Duodenal mucosa (tissue), 2 donors: ENCODE measurements around the gene CLDN9.

ENCODE experiments used
- H3K27ac ChIP-seq: one replicate; pipeline ENCODE4 v1.7.0; 2013; ENCODE audit warnings: low read depth, low read length
- H3K27me3 ChIP-seq, 2 donors: one replicate each; pipeline ENCODE4 v1.7.0; 2013; ENCODE audit warnings: low read length in 2 of 2, control low read depth in 1 of 2; ENCODE audit not compliant: insufficient read depth in 2 of 2, control insufficient read depth in 1 of 2
- H3K36me3 ChIP-seq, 2 donors: one replicate each; pipeline ENCODE4 v1.7.0; 2013; ENCODE audit warnings: low read length in 2 of 2, control low read depth in 1 of 2; ENCODE audit not compliant: insufficient read depth in 2 of 2, control insufficient read depth in 1 of 2
- H3K4me1 ChIP-seq, 2 donors: one replicate each; pipeline ENCODE4 v1.7.0; 2013; ENCODE audit warnings: low read length in 2 of 2, control low read depth in 1 of 2; ENCODE audit not compliant: insufficient read depth in 2 of 2, control insufficient read depth in 1 of 2
- H3K4me3 ChIP-seq, 2 donors: one replicate each; pipeline ENCODE4 v1.7.0; 2013; ENCODE audit warnings: low read length in 2 of 2, low read depth in 1 of 2
- H3K9ac ChIP-seq, 2 donors: one replicate each; pipeline ENCODE4 v1.7.0; 2013; ENCODE audit warnings: low read length in 2 of 2, low read depth in 1 of 2
- H3K9me3 ChIP-seq, 2 donors: one replicate each; pipeline ENCODE4 v1.7.0; 2013; ENCODE audit warnings: low read length in 2 of 2, control low read depth in 1 of 2; ENCODE audit not compliant: control insufficient read depth in 1 of 2

Gene CLDN9

GRCh38 chr16:2996298-2996697 lies 16.4 kb upstream of the CLDN9 start:
- H3K4me3 ChIP-seq = no peak overlapping the region
- no peaks in the 10 kb centered on the region for H3K27me3 ChIP-seq
- H3K9ac ChIP-seq = no peak overlapping the region
- H3K36me3 ChIP-seq = no peaks in the 10 kb centered on the region
- H3K9me3 ChIP-seq = no peaks in the 10 kb centered on the region
- no peaks in the 10 kb centered on the region for H3K4me1 ChIP-seq
- H3K27ac ChIP-seq = no peak overlapping the region

GRCh38 chr16:2999929-3000328 lies 12.8 kb upstream of the CLDN9 start:
- no peak overlapping the region for H3K4me3 ChIP-seq
- no peaks in the 10 kb centered on the region for H3K36me3 ChIP-seq
- H3K27me3 ChIP-seq = no peaks in the 10 kb centered on the region
- H3K9me3 ChIP-seq = no peaks in the 10 kb centered on the region
- H3K9ac ChIP-seq = no peak overlapping the region
- peaks cover 0 to 4% of the 10 kb centered on the region in 2 donors for H3K4me1 ChIP-seq
- H3K27ac ChIP-seq = no peak overlapping the region

DNA sequence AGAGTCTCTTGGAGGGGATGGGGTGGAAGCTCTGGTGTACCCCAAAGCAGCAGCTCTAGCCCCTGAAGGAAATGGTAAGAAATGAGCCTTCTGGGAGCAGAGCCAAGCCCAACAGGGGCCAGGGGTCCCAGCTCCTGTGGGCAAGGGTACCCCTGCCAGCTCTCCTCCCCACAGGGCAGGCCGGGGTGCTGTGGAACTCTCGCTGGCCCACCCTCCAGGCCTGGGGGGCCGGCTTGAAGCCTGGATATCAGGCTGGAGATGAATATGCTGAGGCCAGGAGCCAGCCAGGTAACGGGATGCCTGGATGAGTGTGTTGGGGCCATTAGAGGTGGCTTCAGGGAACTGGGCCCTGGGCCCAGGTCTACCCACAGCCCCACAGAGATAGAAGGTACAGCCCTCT lies 12.2 kb upstream of the CLDN9 start:
- Histone ChIP-seq H3K4me3 (no peak overlapping the region), H3K27ac (no peak overlapping the region), H3K4me1 (peaks cover 0 to 4% of the 10 kb centered on the region in 2 donors), H3K9ac (no peak overlapping the region), H3K9me3 (no peaks in the 10 kb centered on the region), H3K36me3 (no peaks in the 10 kb centered on the region), H3K27me3 (no peaks in the 10 kb centered on the region)

- Histone ChIP-seq H3K4me1 (peaks cover 0 to 10% of the 10 kb centered on the region in 2 donors), H3K9ac (no peak overlapping the region), H3K36me3 (no peaks in the 10 kb centered on the region), H3K27me3 (no peaks in the 10 kb centered on the region), H3K4me3 (no peak overlapping the region), H3K9me3 (no peaks in the 10 kb centered on the region), H3K27ac (no peak overlapping the region)
Measured at GRCh38 chr16:3001316-3001715, 11.4 kb upstream of the CLDN9 start.

- Histone ChIP-seq H3K9ac (no peak overlapping the region), H3K4me3 (no peak overlapping the region), H3K9me3 (no peaks in the 10 kb centered on the region), H3K36me3 (no peaks in the 10 kb centered on the region), H3K27ac (no peak overlapping the region), H3K27me3 (no peaks in the 10 kb centered on the region), H3K4me1 (peaks cover 24 to 32% of the 10 kb centered on the region in 2 donors)
Measured at GRCh38 chr16:3003582-3004270, 9.0 kb upstream of the CLDN9 start.

GRCh38 chr16:3004319-3004718 lies 8.4 kb upstream of the CLDN9 start:
- H3K27me3 ChIP-seq = no peaks in the 10 kb centered on the region
- no peak overlapping the region for H3K9ac ChIP-seq
- H3K27ac ChIP-seq = no peak overlapping the region

DNA sequence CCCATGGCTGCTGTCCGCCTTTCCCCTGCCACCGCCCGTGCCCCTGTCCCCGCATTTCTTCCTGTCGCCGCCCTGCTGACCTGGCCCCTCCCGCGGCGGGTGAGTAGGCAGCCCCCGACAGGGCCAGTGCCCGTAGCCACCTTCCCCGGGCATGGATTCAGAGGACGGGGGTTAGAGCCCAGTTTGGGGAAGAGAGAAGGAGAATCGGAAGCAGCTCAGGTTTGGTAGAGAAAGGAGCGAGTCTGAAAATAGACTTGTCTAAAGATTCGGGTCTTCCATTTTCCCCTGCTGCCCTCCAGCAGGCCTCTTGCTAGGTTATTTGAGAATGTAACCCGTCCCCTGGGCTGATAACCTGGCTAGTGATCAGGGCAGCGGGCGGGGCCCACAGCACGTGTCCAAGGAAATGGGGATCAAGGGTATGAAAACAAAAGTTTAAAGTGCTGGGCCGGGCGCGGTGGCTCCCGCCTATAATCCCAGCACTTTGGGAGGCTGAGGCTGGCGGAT lies 7.9 kb upstream of the CLDN9 start:
- peak overlapping the region; percentile 59 to 72 for H3K4me3 ChIP-seq
- H3K9ac ChIP-seq = peak overlapping the region; percentile 65 to 74

More at GRCh38 chr16:3004319-3004718, 8.4 kb upstream of the CLDN9 start:
- Histone ChIP-seq H3K4me3 (no peak overlapping the region), H3K4me1 (peaks cover 25 to 38% of the 10 kb centered on the region in 2 donors), H3K9me3 (no peaks in the 10 kb centered on the region), H3K36me3 (no peaks in the 10 kb centered on the region)

DNA sequence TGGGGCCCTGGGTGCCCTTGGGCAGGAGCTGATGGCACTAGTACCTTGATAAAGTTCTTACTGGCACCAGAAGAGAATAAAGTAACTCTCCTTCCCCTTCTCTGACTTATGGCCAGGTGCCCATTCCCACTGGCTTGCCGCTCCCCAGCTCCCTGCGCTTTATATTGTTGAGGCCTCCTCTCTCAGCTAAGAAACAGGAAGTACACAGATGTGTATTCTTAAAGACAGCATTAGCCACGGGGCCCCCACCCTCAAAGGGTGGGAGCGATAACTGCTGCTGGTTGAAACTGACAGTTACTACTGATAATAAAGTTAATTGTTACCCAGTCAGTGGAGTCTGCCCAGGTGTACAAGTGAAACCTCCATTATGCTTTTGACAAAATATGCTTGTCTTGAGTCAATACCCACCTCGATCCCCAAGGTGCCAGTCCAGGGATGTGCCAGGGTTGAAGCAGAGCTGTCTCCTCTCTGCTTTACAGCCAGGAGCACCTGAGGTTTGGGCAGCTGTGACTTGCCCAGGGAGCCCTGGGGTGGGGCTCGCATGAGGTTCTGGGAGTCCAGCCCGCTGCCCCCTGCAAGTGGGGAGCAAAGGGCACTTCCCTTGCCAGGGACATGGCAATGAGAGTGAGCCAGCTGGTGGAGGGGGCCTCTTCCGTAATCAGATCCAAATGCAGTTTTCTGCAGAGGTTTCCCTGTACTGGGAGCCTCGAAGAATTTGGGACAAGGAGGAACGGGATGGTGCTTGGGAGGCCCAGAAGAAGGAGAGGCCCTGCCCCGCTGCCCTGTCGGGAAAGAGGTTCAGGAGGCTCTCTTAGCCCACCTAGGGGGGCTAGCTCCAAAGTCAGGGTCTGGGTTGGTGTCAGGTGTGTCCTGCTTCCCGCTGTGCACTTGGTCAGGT lies 5.4 kb upstream of the CLDN9 start:
- H3K9ac ChIP-seq = peak overlapping the region; percentile 63 to 65
- H3K27ac ChIP-seq = peak overlapping the region; percentile 80
- H3K27me3 ChIP-seq = no peaks in the 10 kb centered on the region
- no peaks in the 10 kb centered on the region for H3K36me3 ChIP-seq
- H3K9me3 ChIP-seq = no peaks in the 10 kb centered on the region
- H3K4me1 ChIP-seq = peaks cover 32 to 48% of the 10 kb centered on the region in 2 donors
- H3K4me3 ChIP-seq = peak overlapping the region; percentile 38 to 57

More for the DNA sequence above, 7.9 kb upstream of the CLDN9 start:
- H3K4me1 ChIP-seq = peaks cover 25 to 41% of the 10 kb centered on the region in 2 donors
- peak overlapping the region; percentile 71 for H3K27ac ChIP-seq
- no peaks in the 10 kb centered on the region for H3K9me3 ChIP-seq
- H3K27me3 ChIP-seq = no peaks in the 10 kb centered on the region
- no peaks in the 10 kb centered on the region for H3K36me3 ChIP-seq

DNA sequence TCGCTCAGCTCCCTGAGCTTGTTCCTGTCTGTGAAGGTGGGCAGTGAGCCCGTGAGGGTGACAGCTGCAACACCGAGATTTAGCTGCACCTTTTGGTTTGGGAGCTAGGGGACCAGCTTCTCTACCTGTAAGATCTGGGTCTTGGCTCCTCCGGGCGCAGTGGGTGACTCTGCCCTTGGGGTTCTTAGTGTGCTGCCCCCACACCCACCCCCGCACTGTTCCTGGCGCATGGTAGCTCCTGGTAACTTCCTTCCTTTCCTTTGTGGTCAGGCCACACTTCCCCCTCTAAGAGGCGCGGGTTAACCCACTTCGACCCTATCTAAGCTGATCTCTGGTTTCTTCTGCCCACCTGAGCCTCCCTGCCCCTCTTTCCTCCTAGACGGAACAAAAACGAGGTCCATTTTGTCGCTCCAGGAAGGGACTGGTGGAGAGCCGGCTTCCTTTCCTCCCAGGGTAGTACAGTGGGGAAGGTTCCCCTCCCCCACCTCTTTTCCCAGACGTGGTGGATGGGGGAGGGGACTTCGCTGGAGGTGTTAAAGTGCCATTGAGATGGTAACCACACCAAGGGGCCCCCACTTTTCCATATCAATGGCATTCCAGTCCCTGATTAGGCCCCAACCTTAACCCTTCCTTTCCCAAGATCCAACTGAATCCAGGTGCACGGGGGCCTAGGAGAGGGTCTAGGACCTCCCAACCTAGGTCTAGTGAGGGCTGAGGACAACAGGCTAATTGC lies 4.6 kb upstream of the CLDN9 start:
- Histone ChIP-seq H3K9ac (peak overlapping the region; percentile 63 to 65), H3K4me3 (peak overlapping the region; percentile 33 to 38), H3K27ac (peak overlapping the region; percentile 80), H3K4me1 (peaks cover 33 to 52% of the 10 kb centered on the region in 2 donors), H3K9me3 (no peaks in the 10 kb centered on the region), H3K36me3 (no peaks in the 10 kb centered on the region), H3K27me3 (peaks cover 0 to 3% of the 10 kb centered on the region in 2 donors)
